Measurements from ENCODE around the gene AHDC1. TPM values are rescaled to one million over a fixed set of nuclear protein-coding genes. Genes with fewer than 3 reads are reported as not detected.

Gene AHDC1
- total and polyA plus RNA-seq, 2 of the 13 experiments (the other 11 are each of a cell fraction or from before 2014, with no cell fraction given): 1.0 to 2.7 TPM

DNA sequence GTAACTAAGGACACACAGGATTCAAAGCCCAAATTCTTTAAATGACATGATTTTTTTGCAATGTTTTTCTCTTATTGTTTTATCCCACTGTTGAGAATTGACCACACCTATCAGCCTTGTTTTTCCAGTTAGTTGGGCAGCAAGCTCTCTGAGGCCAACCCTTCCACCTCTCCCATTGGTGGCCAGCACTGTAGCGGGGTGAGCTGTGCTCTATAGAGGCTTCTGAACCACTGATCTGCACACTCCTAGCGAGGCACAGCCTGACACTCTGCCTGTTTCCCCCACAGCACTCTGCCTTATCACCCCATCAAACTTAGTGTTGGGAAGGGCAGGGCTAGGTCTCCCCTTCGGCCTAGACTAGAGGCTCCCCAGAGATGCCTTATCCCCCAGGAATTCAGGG lies 19.5 kb downstream of the AHDC1 start:
- Histone ChIP-seq H3K27ac (ENCODE audit: extremely low read length, insufficient read depth, low read length) (no peak overlapping the region), H3K4me1 (ENCODE audit: insufficient read depth, low read length) (peaks cover 83% of the 10 kb centered on the region), H3K4me3 (replicated peaks in 1 of 3; ENCODE audit: insufficient read depth in 1 of 3, low read depth in 2 of 3, low read length in 3 of 3) (no peak overlapping the region), H4K20me1 (ENCODE audit: insufficient read depth, low read length) (peaks cover 15% of the 10 kb centered on the region; the same call in 1 of the 2 replicates), H2AFZ (ENCODE audit: low read length) (no peak overlapping the region), H3K9ac (ENCODE audit: insufficient read depth, low read depth, low read length) (no peak overlapping the region), H3K9me3 (ENCODE audit: low read length) (no peaks in the 10 kb centered on the region), H3K27me3 (ENCODE audit: control insufficient read depth in 1 of 2, insufficient read depth in 2 of 2, low read length in 2 of 2) (no peaks in the 10 kb centered on the region), H3K36me3 (replicated peaks in 1 of 2; ENCODE audit: control insufficient read depth in 1 of 2, insufficient read depth in 2 of 2, low read length in 2 of 2) (peaks cover 0 to 2% of the 10 kb centered on the region in 2 experiments; a peak in 1 of 5 replicates), H3K79me2 (ENCODE audit: insufficient read depth, low read length) (peaks cover 11% of the 10 kb centered on the region), H3K4me2 (ENCODE audit: low read depth, low read length) (no peak overlapping the region)
- ChIA-PET CTCF (ENCODE audit: low intra/inter-chr PET ratio, low total read pairs) (no interaction called here), POLR2A (interaction anchor here (1.4 to 2.9 kb wide), 3 partner anchors 15 to 26 kb away, joined by 3 to 10 read pairs (median 5); no protein-coding TSS in a partner anchor)
- DNase-seq (ENCODE audit: low spot score): no peak
- 83% methylated on average over 3 of the region's 3 CpGs for WGBS (ENCODE audit: low lambda C conversion rate)
- ATAC-seq: peak; percentile 33
- BruUV-seq (replicated peaks): no TSS peak
- TF ChIP-seq ZMYM3 (CRISPR knock-in tag; IDR thresholded peaks at IDR 0.05) (0 out of 2 replicates have a peak, but pooled peaks have one; percentile 8), ZNF556 (CRISPR knock-in tag; IDR thresholded peaks at IDR 0.05; ENCODE audit: borderline replicate concordance) (no peak), ZBTB33 (CRISPR knock-in tag; IDR thresholded peaks at IDR 0.05) (peak; percentile 96), ASH2L (IDR thresholded peaks at IDR 0.05; ENCODE audit: insufficient read length, low read depth, low read length) (no peak), ZBTB38 (CRISPR knock-in tag; IDR thresholded peaks at IDR 0.05) (peak; percentile 32; the same call in 1 of the 2 replicates), RARA (CRISPR knock-in tag; IDR thresholded peaks at IDR 0.05) (no peak)
- TF ChIP-seq, protein P1, sequence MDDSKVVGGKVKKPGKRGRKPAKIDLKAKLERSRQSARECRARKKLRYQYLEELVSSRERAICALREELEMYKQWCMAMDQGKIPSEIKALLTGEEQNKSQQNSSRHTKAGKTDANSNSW (CRISPR knock-in tag; IDR thresholded peaks at IDR 0.05; ENCODE audit: borderline replicate concordance): no peak
- TF ChIP-seq, protein P2, sequence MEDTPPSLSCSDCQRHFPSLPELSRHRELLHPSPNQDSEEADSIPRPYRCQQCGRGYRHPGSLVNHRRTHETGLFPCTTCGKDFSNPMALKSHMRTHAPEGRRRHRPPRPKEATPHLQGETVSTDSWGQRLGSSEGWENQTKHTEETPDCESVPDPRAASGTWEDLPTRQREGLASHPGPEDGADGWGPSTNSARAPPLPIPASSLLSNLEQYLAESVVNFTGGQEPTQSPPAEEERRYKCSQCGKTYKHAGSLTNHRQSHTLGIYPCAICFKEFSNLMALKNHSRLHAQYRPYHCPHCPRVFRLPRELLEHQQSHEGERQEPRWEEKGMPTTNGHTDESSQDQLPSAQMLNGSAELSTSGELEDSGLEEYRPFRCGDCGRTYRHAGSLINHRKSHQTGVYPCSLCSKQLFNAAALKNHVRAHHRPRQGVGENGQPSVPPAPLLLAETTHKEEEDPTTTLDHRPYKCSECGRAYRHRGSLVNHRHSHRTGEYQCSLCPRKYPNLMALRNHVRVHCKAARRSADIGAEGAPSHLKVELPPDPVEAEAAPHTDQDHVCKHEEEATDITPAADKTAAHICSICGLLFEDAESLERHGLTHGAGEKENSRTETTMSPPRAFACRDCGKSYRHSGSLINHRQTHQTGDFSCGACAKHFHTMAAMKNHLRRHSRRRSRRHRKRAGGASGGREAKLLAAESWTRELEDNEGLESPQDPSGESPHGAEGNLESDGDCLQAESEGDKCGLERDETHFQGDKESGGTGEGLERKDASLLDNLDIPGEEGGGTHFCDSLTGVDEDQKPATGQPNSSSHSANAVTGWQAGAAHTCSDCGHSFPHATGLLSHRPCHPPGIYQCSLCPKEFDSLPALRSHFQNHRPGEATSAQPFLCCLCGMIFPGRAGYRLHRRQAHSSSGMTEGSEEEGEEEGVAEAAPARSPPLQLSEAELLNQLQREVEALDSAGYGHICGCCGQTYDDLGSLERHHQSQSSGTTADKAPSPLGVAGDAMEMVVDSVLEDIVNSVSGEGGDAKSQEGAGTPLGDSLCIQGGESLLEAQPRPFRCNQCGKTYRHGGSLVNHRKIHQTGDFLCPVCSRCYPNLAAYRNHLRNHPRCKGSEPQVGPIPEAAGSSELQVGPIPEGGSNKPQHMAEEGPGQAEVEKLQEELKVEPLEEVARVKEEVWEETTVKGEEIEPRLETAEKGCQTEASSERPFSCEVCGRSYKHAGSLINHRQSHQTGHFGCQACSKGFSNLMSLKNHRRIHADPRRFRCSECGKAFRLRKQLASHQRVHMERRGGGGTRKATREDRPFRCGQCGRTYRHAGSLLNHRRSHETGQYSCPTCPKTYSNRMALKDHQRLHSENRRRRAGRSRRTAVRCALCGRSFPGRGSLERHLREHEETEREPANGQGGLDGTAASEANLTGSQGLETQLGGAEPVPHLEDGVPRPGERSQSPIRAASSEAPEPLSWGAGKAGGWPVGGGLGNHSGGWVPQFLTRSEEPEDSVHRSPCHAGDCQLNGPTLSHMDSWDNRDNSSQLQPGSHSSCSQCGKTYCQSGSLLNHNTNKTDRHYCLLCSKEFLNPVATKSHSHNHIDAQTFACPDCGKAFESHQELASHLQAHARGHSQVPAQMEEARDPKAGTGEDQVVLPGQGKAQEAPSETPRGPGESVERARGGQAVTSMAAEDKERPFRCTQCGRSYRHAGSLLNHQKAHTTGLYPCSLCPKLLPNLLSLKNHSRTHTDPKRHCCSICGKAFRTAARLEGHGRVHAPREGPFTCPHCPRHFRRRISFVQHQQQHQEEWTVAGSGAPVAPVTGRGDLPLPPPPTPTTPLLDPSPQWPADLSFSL (CRISPR knock-in tag; IDR thresholded peaks at IDR 0.05): no peak
- in situ Hi-C loops (cut with HindIII; ENCODE audit: extremely low pct_ligation_motif_present, low pct_unique_long_range_greater_than_20kb): no loop called here
- no peak for FAIRE-seq
- intact Hi-C loops (cut with micrococcal nuclease; ENCODE audit: unreplicated experiment): no loop called here

All from HepG2 (cell line).